AG04449 (cell line): ENCODE data around the gene FIG4.

Experiments used
- CTCF ChIA-PET: fragments of 350-600 bp; formaldehyde crosslinking; extraction: SDS; loops from one replicate; lab custom pipeline; 2021; ENCODE audit warnings: antibody characterized with exemption; lab: Yijun Ruan, JAX
- POLR2A ChIA-PET: fragments of 400-600, 350-600 bp; formaldehyde crosslinking; extraction: SDS; loops from one replicate; lab custom pipeline; 2020; ENCODE audit warnings: antibody characterized with exemption, inconsistent platforms; lab: Yijun Ruan, JAX
- DNase-seq: peaks from one replicate; pipeline ENCODE4 v3.0.0-alpha.2; 2010; ENCODE audit warnings: low read depth, low spot score
- H3K4me3 ChIP-seq: 2 replicates; pipeline ENCODE4 v1.5.1; 2011; ENCODE audit warnings: low read depth, mild to moderate bottlenecking, control low read depth, low read length
- CTCF ChIP-seq: IDR thresholded peaks from one replicate; pipeline ENCODE4 v1.5.1; 2011; ENCODE audit warnings: mild to moderate bottlenecking, moderate library complexity, low read length, control low read depth, inconsistent platforms; ENCODE audit not compliant: insufficient read depth; ENCODE audit errors: missing control alignments

The FIG4 gene

DNA sequence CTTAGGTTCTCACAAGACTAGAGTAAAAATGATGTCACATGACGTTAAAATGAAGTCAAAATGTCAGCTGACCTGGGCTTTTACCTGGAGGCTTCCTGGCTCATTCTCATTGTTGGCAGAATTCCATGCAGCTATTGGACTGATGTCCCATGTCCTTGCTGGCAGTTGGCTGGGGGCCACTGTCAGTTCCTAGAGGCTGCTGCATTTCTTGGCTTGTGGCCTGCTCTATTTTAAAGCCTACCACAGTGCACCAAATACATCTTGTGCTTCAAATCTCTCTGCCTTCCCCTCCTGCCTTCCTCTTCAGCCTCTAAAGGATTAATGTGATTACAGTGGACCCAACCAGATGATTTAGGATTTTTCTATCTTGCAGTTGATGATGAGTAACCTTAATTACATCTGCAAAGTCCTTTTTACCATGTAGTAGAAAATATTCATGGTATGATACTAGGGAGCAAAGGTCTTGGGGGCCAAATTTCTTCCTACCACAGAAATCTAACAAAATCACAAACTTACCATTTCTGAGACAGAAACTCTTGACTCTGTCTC is 81.9 kb downstream of the FIG4 start:
- DNase-seq: peak; percentile 67
- POLR2A ChIA-PET: no interaction called here
- H3K4me3 ChIP-seq: no peak overlapping the region
- CTCF ChIA-PET: interaction anchor here (1.0 to 2.0 kb wide), 3 partner anchors 10 to 267 kb away, joined by 3 to 10 read pairs (median 4); no protein-coding TSS in a partner anchor
- TF ChIP-seq CTCF: no peak

- no peak for DNase-seq
- POLR2A ChIA-PET: no interaction called here
- CTCF ChIA-PET: interaction anchor here (3.8 kb wide), 1 partner anchor 77 kb away, joined by 25 read pairs; no protein-coding TSS in a partner anchor
- H3K4me3 ChIP-seq: no peak overlapping the region
- no peak for TF ChIP-seq CTCF
Measured at GRCh38 chr6:109781001-109781400, 89.9 kb downstream of the FIG4 start.

DNA sequence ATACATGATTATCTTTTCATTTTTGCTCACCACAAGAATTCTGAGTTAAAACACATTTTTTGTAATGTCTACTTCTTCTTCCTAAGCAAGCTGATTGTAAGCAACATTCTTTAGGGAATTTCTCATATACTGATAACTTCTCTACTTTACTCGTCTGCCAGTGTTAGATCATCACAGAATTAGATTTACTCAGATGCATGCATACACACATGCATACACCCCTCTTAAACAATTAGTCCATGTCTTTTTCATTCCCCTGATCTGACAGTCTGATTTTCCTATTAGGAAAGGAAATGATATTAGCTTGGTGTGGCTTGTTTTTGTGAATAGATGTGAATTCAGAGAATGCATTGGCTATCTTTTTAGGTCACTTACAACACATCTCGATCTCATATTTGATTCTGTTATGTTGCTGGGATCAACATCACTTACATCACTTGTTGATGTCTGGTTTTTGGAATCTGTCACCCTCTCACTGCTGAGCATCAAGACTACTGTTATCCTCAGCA is 91.4 kb downstream of the FIG4 start:
- H3K4me3 ChIP-seq: no peak overlapping the region
- POLR2A ChIA-PET: interaction anchor here (0.5 kb wide), 1 partner anchor 949 kb away, joined by 3 read pairs; no protein-coding TSS in a partner anchor
- CTCF ChIA-PET: interaction anchor here (0.7 to 3.8 kb wide), 7 partner anchors 9 to 257 kb away, joined by 3 to 25 read pairs (median 5); no protein-coding TSS in a partner anchor
- no peak for TF ChIP-seq CTCF
- no peak for DNase-seq

- no peak overlapping the region for H3K4me3 ChIP-seq
- POLR2A ChIA-PET: interaction anchor here (0.5 kb wide), 1 partner anchor 948 kb away, joined by 3 read pairs; no protein-coding TSS in a partner anchor
- CTCF ChIA-PET: interaction anchor here (0.7 to 3.8 kb wide), 8 partner anchors 10 to 256 kb away, joined by 3 to 25 read pairs (median 5); no protein-coding TSS in a partner anchor
- peak; percentile 15 for TF ChIP-seq CTCF
- no peak for DNase-seq
Measured at GRCh38 chr6:109783250-109783986, 92.3 kb downstream of the FIG4 start.

DNA sequence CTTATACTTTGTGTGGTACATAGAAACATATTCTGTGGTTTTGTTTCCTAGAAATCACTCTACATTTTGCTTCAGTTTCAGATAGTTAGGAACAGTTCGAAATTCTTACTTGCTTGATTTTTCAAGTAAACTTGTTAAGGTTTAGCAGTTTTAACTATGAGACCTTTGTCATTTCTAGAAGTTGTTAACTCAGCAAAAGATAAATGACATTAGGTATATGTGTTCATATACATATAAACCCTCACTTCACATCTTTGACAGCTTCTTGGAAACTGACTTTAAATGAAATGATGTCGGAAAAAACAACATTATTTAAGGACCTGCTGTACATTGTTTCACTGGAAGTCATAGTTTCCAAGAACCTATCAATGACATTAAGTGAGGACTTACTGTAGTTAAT is 96.2 kb downstream of the FIG4 start:
- CTCF ChIA-PET: no interaction called here

More for the DNA sequence above, 96.2 kb downstream of the FIG4 start:
- TF ChIP-seq CTCF: no peak
- POLR2A ChIA-PET: no interaction called here
- H3K4me3 ChIP-seq: no peak overlapping the region
- no peak for DNase-seq
